IMR-90 (cell line): ENCODE measurements around the gene CPEB3. TPM values are rescaled to one million over a fixed set of nuclear protein-coding genes. Genes with fewer than 3 reads are reported as not detected.

Experiments used
- ATAC-seq: fragments of 200-7000 bp; cut with Tn5 transposase; 2 replicates; pipeline ENCODE4 v1.9.1; 2020; ENCODE audit warnings: low read depth, mild to moderate bottlenecking, moderate library complexity
- BruUV-seq: library from RNA; stranded (reverse); fragments of 400-500 nt; replicated peaks from 2 replicates; lab custom pipeline; 2021; lab: Mats Ljungman, UMichigan
- CTCF ChIA-PET: fragments of 300-600 bp; formaldehyde crosslinking; extraction: SDS; loops from one replicate; lab custom pipeline; 2021; ENCODE audit warnings: antibody characterized with exemption; lab: Yijun Ruan, JAX
- POLR2A ChIA-PET: fragments of 300-600 bp; sonication (Branson Sonifier 250); formaldehyde crosslinking; loops from one replicate; lab custom pipeline; 2022; ENCODE audit warnings: antibody characterized with exemption; ENCODE audit not compliant: unreplicated experiment; lab: Charles Lee
- DNase-seq: peaks from one replicate; pipeline ENCODE4 v3.0.0; 2013
- H2AFZ ChIP-seq: replicated peaks from 2 replicates; pipeline ENCODE3; 2013; ENCODE audit warnings: low read length, mild to moderate bottlenecking; ENCODE audit not compliant: poor library complexity
- H2AK5ac ChIP-seq: 2 replicates; pipeline ENCODE4 v1.6.1; 2013; ENCODE audit warnings: low read depth, low read length, inconsistent platforms
- H2AK9ac ChIP-seq: replicated peaks from 2 replicates; pipeline ENCODE3; 2013; ENCODE audit warnings: mild to moderate bottlenecking, low read depth, low read length, moderate library complexity; ENCODE audit not compliant: poor library complexity
- H2BK120ac ChIP-seq: 2 replicates; pipeline ENCODE4 v1.6.1; 2013; ENCODE audit warnings: low read depth, low read length, inconsistent platforms
- H2BK15ac ChIP-seq: 3 replicates; pipeline ENCODE4 v1.6.1; 2013; ENCODE audit warnings: low read depth, low read length, inconsistent platforms
- H2BK20ac ChIP-seq: 2 replicates; pipeline ENCODE4 v1.6.1; 2013; ENCODE audit warnings: low read depth, mild to moderate bottlenecking, inconsistent platforms, low read length, moderate library complexity
- H2BK5ac ChIP-seq: 2 replicates; pipeline ENCODE4 v1.6.1; 2013; ENCODE audit warnings: mild to moderate bottlenecking, low read depth, low read length, inconsistent platforms; ENCODE audit not compliant: poor library complexity, severe bottlenecking
- H3K14ac ChIP-seq: replicated peaks from 2 replicates; pipeline ENCODE4 v1.6.1; 2013; ENCODE audit warnings: low read depth, low read length, inconsistent platforms
- H3K18ac ChIP-seq: 2 replicates; pipeline ENCODE4 v1.6.1; 2013; ENCODE audit warnings: low read depth, low read length, control low read depth
- H3K23ac ChIP-seq: 2 replicates; pipeline ENCODE4 v1.6.1; 2013; ENCODE audit warnings: low read depth, low read length, inconsistent platforms
- H3K27ac ChIP-seq: 2 replicates; pipeline ENCODE4 v1.5.1; 2013; ENCODE audit warnings: mild to moderate bottlenecking, control low read depth, low read length; ENCODE audit not compliant: insufficient read depth
- H3K27me3 ChIP-seq: 2 replicates; pipeline ENCODE4 v1.6.1; 2013; ENCODE audit warnings: low read length; ENCODE audit not compliant: control insufficient read depth, insufficient read depth
- H3K36me3 ChIP-seq: 2 replicates; pipeline ENCODE4 v1.6.1; 2013; ENCODE audit warnings: low read length, mixed read lengths; ENCODE audit not compliant: control insufficient read depth, insufficient read depth
- H3K4ac ChIP-seq: 2 replicates; pipeline ENCODE4 v1.6.1; 2013; ENCODE audit warnings: low read depth, low read length, inconsistent platforms
- H3K4me1 ChIP-seq: 2 replicates; pipeline ENCODE4 v1.6.1; 2013; ENCODE audit warnings: low read length, mixed read lengths; ENCODE audit not compliant: control insufficient read depth, insufficient read depth
- H3K4me2 ChIP-seq: 2 replicates; pipeline ENCODE4 v1.6.1; 2013; ENCODE audit warnings: low read depth, mild to moderate bottlenecking, control low read depth, low read length, moderate library complexity
- H3K4me3 ChIP-seq: 2 replicates; pipeline ENCODE4 v1.5.1; 2013; ENCODE audit warnings: low read depth, mild to moderate bottlenecking, control low read depth, low read length, moderate library complexity; ENCODE audit not compliant: insufficient read depth
- H3K56ac ChIP-seq: 2 replicates; pipeline ENCODE4 v1.6.1; 2013; ENCODE audit warnings: low read length, inconsistent platforms; ENCODE audit not compliant: insufficient read depth; ENCODE audit errors: extremely low read depth
- H3K79me1 ChIP-seq, 2 experiments: 2 replicates each; pipeline ENCODE4 v1.6.1; 2013; ENCODE audit warnings: low read length in 2 of 2, inconsistent platforms in 1 of 2, low read depth in 1 of 2
- H3K9ac ChIP-seq: 2 replicates; pipeline ENCODE4 v1.6.1; 2013; ENCODE audit warnings: low read depth, low read length, control low read depth
- H3K9me1 ChIP-seq: 2 replicates; pipeline ENCODE4 v1.6.1; 2013; ENCODE audit warnings: low read length, inconsistent platforms; ENCODE audit not compliant: insufficient read depth
- H3K9me3 ChIP-seq: 2 replicates; pipeline ENCODE4 v1.6.1; 2013; ENCODE audit warnings: low read length; ENCODE audit not compliant: control insufficient read depth, insufficient read depth
- H4K20me1 ChIP-seq: 2 replicates; pipeline ENCODE4 v1.6.1; 2013; ENCODE audit warnings: low read length, inconsistent platforms; ENCODE audit not compliant: insufficient read depth
- H4K5ac ChIP-seq: 2 replicates; pipeline ENCODE4 v1.6.1; 2013; ENCODE audit warnings: mild to moderate bottlenecking, low read depth, low read length, control low read depth
- H4K8ac ChIP-seq, 2 experiments: 2 replicates each; pipeline ENCODE4 v1.6.1; 2013; ENCODE audit warnings: low read depth in 2 of 2, low read length in 2 of 2, control low read depth in 1 of 2, inconsistent platforms in 1 of 2
- H4K91ac ChIP-seq: 2 replicates; pipeline ENCODE4 v1.6.1; 2013; ENCODE audit warnings: low read depth, low read length, inconsistent platforms; ENCODE audit not compliant: insufficient read depth
- BHLHE40 ChIP-seq: fragments of 150-350 bp; IDR thresholded peaks from 2 replicates; pipeline ENCODE4 v1.6.1; 2016; ENCODE audit warnings: mild to moderate bottlenecking, low read depth, low read length
- SMC3 ChIP-seq: fragments of 150-350 bp; IDR thresholded peaks from 2 replicates; pipeline ENCODE4 v1.6.1; 2016; ENCODE audit warnings: low read depth, mild to moderate bottlenecking, antibody characterized with exemption, low read length, moderate library complexity
- WGBS, 2 experiments: methylation state at CpG; one replicate each; pipeline versions ENCODE4 v1.1.5 to v1.1.7; 2013; ENCODE audit warnings: missing lambda C conversion rate in 2 of 2; ENCODE audit not compliant: insufficient read length in 1 of 2; ENCODE audit errors: extremely low coverage in 2 of 2; 5-methylcytosine and 5-hydroxymethylcytosine counted together
- dilution Hi-C: fragments of 300-500 bp; cut with HindIII; formaldehyde crosslinking; loops from one replicate; pipeline ENCODE4 v1.14.3; 2018; ENCODE audit warnings: low sequenced_read_pairs; ENCODE audit not compliant: unreplicated experiment
- in situ Hi-C: fragments of 300-500 bp; cut with MboI; formaldehyde crosslinking; loops from 3 replicates; pipeline ENCODE4 v1.14.3; 2019; ENCODE audit warnings: low sequenced_read_pairs, inconsistent platforms, mixed read lengths
- intact Hi-C: fragments of 100-400 bp; cut with micrococcal nuclease; formaldehyde crosslinking; loops from 2 replicates; pipeline ENCODE4 v1.10.0; 2022
- polyA plus RNA-seq, 3 experiments: library from polyadenylated mRNA; depleted of rRNA; stranded (reverse); fragments of >200 nt; gene quantifications; 2 replicates each; pipeline ENCODE4 v1.2.3, GENCODE V29; 2012; ENCODE audit warnings: low replicate concordance in 1 of 3
- total RNA-seq: library from RNA; depleted of rRNA; stranded (reverse); fragments of >200 nt; gene quantifications from 2 replicates; pipeline ENCODE4 v1.2.3, GENCODE V29; 2012
- TF ChIP-seq, protein P1 (sequence below): conservative IDR thresholded peaks from 2 replicates; pipeline ENCODE4 v1.5.1; 2012; ENCODE audit warnings: mild to moderate bottlenecking, low read depth, low read length, improper control_type of control experiment

CPEB3 gene
- total and polyA plus RNA-seq, 2 of the 4 experiments (the other 2 are of a cell fraction) = 0.18 to 0.36 TPM

DNA sequence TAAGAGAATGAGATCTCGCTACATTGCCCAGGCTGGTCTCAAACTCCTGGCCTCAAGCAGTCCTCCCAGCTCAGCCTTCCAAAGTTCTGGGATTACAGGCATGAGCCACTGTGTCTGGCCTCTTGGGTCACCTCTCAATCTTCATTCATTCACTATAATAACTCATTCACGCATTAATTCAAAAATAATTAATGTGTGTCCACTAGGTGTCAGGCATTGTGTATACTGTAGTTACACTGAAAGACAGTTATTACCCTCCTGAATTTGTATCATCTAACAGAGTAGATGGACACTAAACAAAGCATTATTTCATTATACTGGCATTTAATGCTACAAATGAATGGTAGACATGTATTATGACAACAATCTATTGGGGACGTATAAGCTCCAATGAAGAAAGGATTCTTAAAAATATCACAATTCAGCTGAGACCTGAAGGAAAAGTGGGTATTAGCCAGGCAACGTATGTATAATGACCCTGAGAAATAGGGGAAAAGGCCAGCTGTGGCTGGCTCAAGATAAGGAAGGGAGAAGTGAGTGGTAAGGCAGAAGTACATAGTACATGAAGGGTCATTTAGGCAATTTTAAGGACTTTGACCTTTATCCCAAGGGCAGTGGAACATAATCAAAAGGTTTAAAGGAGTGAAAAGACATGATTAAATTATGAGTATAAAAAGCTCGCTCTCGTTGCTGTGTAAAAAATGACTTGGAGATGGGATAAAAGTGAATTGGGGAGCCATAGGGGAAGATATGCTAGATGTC, 216.6 kb downstream of the CPEB3 start:
- Histone ChIP-seq H3K23ac (no peak overlapping the region), H2AK5ac (no peak overlapping the region), H3K9me1 (peaks cover 2% of the 10 kb centered on the region; the same call in 1 of the 2 replicates), H2BK5ac (no peak overlapping the region), H3K27ac (no peak overlapping the region), H3K27me3 (no peaks in the 10 kb centered on the region), H3K4me3 (no peak overlapping the region), H4K91ac (no peak overlapping the region), H4K5ac (no peak overlapping the region), H2AK9ac (no peak overlapping the region), H2BK120ac (no peak overlapping the region), H3K18ac (no peak overlapping the region), H3K4me2 (no peak overlapping the region), H4K20me1 (no peaks in the 10 kb centered on the region), H4K8ac (no peak overlapping the region), H3K9ac (no peak overlapping the region), H2BK15ac (no peak overlapping the region), H3K36me3 (no peaks in the 10 kb centered on the region), H3K79me1 (no peaks in the 10 kb centered on the region), H3K14ac (no peak overlapping the region), H3K4me1 (peaks cover 1% of the 10 kb centered on the region; the same call in 1 of the 2 replicates), H2BK20ac (no peak overlapping the region), H2AFZ (no peak overlapping the region), H3K56ac (no peak overlapping the region), H3K9me3 (no peaks in the 10 kb centered on the region), H3K4ac (no peak overlapping the region)
- no peak for TF ChIP-seq BHLHE40
- no peak for TF ChIP-seq SMC3
- TF ChIP-seq, protein P1, sequence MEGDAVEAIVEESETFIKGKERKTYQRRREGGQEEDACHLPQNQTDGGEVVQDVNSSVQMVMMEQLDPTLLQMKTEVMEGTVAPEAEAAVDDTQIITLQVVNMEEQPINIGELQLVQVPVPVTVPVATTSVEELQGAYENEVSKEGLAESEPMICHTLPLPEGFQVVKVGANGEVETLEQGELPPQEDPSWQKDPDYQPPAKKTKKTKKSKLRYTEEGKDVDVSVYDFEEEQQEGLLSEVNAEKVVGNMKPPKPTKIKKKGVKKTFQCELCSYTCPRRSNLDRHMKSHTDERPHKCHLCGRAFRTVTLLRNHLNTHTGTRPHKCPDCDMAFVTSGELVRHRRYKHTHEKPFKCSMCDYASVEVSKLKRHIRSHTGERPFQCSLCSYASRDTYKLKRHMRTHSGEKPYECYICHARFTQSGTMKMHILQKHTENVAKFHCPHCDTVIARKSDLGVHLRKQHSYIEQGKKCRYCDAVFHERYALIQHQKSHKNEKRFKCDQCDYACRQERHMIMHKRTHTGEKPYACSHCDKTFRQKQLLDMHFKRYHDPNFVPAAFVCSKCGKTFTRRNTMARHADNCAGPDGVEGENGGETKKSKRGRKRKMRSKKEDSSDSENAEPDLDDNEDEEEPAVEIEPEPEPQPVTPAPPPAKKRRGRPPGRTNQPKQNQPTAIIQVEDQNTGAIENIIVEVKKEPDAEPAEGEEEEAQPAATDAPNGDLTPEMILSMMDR = peak; percentile 29; the same call in 1 of the 2 replicates
- DNase-seq (peak; percentile 6), ATAC-seq (peak; percentile 40)
- dilution Hi-C loops = no loop called here
- CTCF ChIA-PET = interaction anchor here (0.6 to 0.9 kb wide), 2 partner anchors 14 to 43 kb away, joined by 3 to 4 read pairs; no protein-coding TSS in a partner anchor
- POLR2A ChIA-PET = no interaction called here
- in situ Hi-C loops = no loop called here
- 78% methylated on average over 1 of the region's 6 CpGs; no CpG with 5 or more reads in 1 of the 2 experiments for WGBS, 2 experiments
- intact Hi-C loops = no loop called here
- BruUV-seq = no TSS peak
